GM19328 (cell line): ENCODE data around the gene TXNL1.
A peak's percentile ranks its signal among the peaks of the same experiment; 100 is the strongest.

Experiments used
- ATAC-seq: cut with Tn5 transposase; IDR thresholded peaks from one replicate; pipeline ENCODE4 v1.9.1; 2021; ENCODE audit warnings: mild to moderate bottlenecking, moderate library complexity; ENCODE audit not compliant: unreplicated experiment

TXNL1 gene

GRCh38 chr18:56645415-56646016 is 7.1 kb upstream of the TXNL1 start:
- no peak for ATAC-seq

GRCh38 chr18:56643381-56643780 is 5.0 kb upstream of the TXNL1 start:
- ATAC-seq: no peak

- ATAC-seq: no peak
Observed at GRCh38 chr18:56641714-56642337, 3.4 kb upstream of the TXNL1 start.

GRCh38 chr18:56639571-56639970 is 1.2 kb upstream of the TXNL1 start:
- no peak for ATAC-seq

GRCh38 chr18:56639104-56639381 is 651 bp upstream of the TXNL1 start:
- peak; percentile 3 for ATAC-seq

- ATAC-seq: peak; percentile 12
Observed at GRCh38 chr18:56637711-56638231, 621 bp downstream of the TXNL1 start.

- no peak for ATAC-seq
Observed at GRCh38 chr18:56637176-56637575, 1.2 kb downstream of the TXNL1 start.

- ATAC-seq: no peak
Observed at GRCh38 chr18:56635007-56635406, 3.4 kb downstream of the TXNL1 start.

GRCh38 chr18:56632070-56633022 is 6.0 kb downstream of the TXNL1 start:
- ATAC-seq: no peak

- ATAC-seq: no peak
Observed at GRCh38 chr18:56627991-56628390, 10.4 kb downstream of the TXNL1 start.

GRCh38 chr18:56615738-56616520 is 22.5 kb downstream of the TXNL1 start:
- no peak for ATAC-seq

- no peak for ATAC-seq
Observed at GRCh38 chr18:56606618-56607017, 31.8 kb downstream of the TXNL1 start.

GRCh38 chr18:56598422-56598821 is 40.0 kb downstream of the TXNL1 start:
- ATAC-seq: no peak

GRCh38 chr18:56593906-56594305 is 44.5 kb downstream of the TXNL1 start:
- no peak for ATAC-seq

GRCh38 chr18:56580026-56580425 is 58.4 kb downstream of the TXNL1 start:
- ATAC-seq: no peak

- ATAC-seq: no peak
Observed at GRCh38 chr18:56579451-56579850, 58.9 kb downstream of the TXNL1 start.

GRCh38 chr18:56576826-56577573 is 61.4 kb downstream of the TXNL1 start:
- ATAC-seq: no peak

GRCh38 chr18:56575819-56576663 is 62.4 kb downstream of the TXNL1 start:
- ATAC-seq: no peak

GRCh38 chr18:56574861-56575260 is 63.5 kb downstream of the TXNL1 start:
- ATAC-seq: no peak
